Loucy (cell line): ENCODE measurements around the gene SIAH2.

ENCODE experiments used
- H2AFZ ChIP-seq: fragments of 200-600 bp; sonication (generic); 2 replicates; pipeline ENCODE4 v1.6.0; 2016; ENCODE audit warnings: antibody characterized with exemption, mild to moderate bottlenecking, low read length, moderate library complexity
- H3F3A ChIP-seq: fragments of 200-600 bp; 2 replicates; pipeline ENCODE4 v1.6.0; 2016; ENCODE audit warnings: antibody characterized with exemption, low read depth, mild to moderate bottlenecking
- H3K27me3 ChIP-seq: fragments of 200-600 bp; sonication (generic); 2 replicates; pipeline ENCODE4 v1.6.1; 2014; ENCODE audit warnings: low read length, mild to moderate bottlenecking; ENCODE audit not compliant: insufficient read depth, poor library complexity, severe bottlenecking
- H3K36me3 ChIP-seq: fragments of 200-600 bp; sonication (generic); 2 replicates; pipeline ENCODE4 v1.6.1; 2016; ENCODE audit warnings: low read length; ENCODE audit not compliant: insufficient read depth
- H3K4me1 ChIP-seq: fragments of 200-600 bp; sonication (generic); 2 replicates; pipeline ENCODE4 v1.5.1; 2014; ENCODE audit warnings: low read length, mild to moderate bottlenecking; ENCODE audit not compliant: insufficient read depth, poor library complexity, severe bottlenecking
- H3K4me2 ChIP-seq: fragments of 200-600 bp; sonication (generic); 2 replicates; pipeline ENCODE4 v1.6.0; 2014; ENCODE audit warnings: antibody characterized with exemption, low read length, low read depth, mild to moderate bottlenecking; ENCODE audit not compliant: poor library complexity, severe bottlenecking
- H3K4me3 ChIP-seq: fragments of 200-600 bp; sonication (generic); 2 replicates; pipeline ENCODE4 v1.5.1; 2014; ENCODE audit warnings: low read length, mild to moderate bottlenecking, mixed read lengths; ENCODE audit not compliant: poor library complexity, severe bottlenecking
- H3K79me2 ChIP-seq: fragments of 200-600 bp; sonication (generic); 2 replicates; pipeline ENCODE4 v1.6.1; 2014; ENCODE audit warnings: low read length; ENCODE audit not compliant: insufficient read depth
- H3K9ac ChIP-seq: fragments of 200-600 bp; sonication (generic); 2 replicates; pipeline ENCODE4 v1.6.0; 2014; ENCODE audit warnings: mild to moderate bottlenecking, low read depth, low read length, moderate library complexity; ENCODE audit not compliant: poor library complexity, severe bottlenecking
- H3K9me2 ChIP-seq: fragments of 200-600 bp; sonication (generic); replicated peaks from 2 replicates; pipeline ENCODE4 v1.6.1; 2016; ENCODE audit warnings: low read depth, low read length, mixed read lengths
- H3K9me3 ChIP-seq: fragments of 200-600 bp; sonication (generic); 2 replicates; pipeline ENCODE4 v1.6.1; 2014; ENCODE audit warnings: mild to moderate bottlenecking, antibody characterized with exemption, low read length, low read depth; ENCODE audit not compliant: insufficient read depth
- H4K20me1 ChIP-seq: fragments of 200-600 bp; sonication (generic); 2 replicates; pipeline ENCODE4 v1.6.0; 2014; ENCODE audit warnings: antibody characterized with exemption, low read length, mild to moderate bottlenecking; ENCODE audit not compliant: insufficient read depth, poor library complexity, severe bottlenecking
- EZH2phosphoT487 ChIP-seq: fragments of 200-600 bp; IDR thresholded peaks from 2 replicates; pipeline ENCODE4 v1.6.1; 2018; ENCODE audit warnings: antibody characterized with exemption, mild to moderate bottlenecking, moderate library complexity, borderline replicate concordance
- TF ChIP-seq, protein P1 (sequence below): fragments of 200-600 bp; sonication (generic); conservative IDR thresholded peaks from 2 replicates; pipeline ENCODE4 v1.5.1; 2014; ENCODE audit warnings: mild to moderate bottlenecking, antibody characterized with exemption, low read length

The SIAH2 gene

DNA sequence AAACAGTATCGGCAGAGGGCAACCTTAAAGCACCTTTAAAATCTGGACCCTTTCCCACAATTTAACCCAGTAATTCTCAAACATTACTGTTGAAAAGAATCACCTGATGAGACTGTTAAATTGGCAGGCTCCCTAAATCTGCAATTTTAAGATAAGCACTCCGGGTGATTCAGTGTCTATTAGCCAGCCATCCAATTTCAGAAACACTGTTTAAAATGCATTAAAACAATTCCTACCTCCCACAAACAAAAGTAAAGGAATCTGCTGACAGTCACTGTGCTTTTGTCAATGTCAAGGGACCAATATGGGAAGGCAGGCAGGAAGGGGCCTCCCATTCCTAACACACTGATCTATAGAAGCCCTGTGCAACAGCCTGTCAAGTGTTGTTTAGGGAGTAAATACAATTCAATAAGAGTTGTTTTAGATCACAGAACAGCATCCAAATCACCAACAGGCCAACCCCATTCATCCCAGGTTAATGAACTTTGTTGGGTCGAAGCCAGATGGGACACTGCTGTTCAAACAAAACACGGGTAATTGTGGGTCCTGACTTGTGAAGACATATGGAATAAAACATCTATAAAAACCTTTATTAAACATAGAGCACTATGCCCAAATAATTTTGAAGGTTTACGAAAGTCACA is 21.4 kb downstream of the SIAH2 start:
- Histone ChIP-seq H3K4me1 (no peaks in the 10 kb centered on the region), H3K9ac (no peak overlapping the region), H3K79me2 (peaks cover 43% of the 10 kb centered on the region)

DNA sequence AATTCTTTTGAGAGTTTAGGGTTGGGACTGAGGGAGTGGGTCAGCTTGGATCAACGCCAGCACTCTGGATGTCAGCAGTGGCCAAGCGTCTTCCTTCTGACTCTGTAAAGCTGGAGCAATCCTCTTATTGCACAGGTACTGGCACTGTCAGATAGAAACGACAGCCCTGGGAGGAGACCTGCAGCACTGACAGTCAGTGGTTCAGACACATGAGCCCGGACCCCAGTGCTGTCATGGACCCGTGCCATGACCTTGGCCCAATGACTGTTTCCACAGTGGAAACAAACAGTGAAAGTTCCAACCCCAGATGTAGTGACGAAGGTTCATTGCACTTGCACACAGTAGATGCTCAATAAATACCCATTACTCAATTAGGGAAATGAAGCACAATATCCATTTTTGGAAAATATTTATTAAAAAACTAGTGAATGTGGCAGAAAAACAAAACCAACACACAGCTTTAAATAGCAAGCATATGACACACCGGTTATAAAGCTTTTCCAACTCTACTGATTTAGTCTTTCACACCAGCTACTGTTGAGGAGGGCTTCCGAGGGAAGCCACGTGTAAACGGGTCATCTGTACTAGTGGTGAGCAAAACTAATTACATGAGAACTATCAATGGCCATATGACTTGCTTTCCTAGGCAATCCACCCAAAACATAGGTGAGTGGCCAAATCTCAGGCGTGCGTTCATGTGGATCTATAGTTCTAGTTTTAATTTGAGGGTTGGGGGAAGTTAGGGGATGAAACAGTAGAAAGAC is 22.1 kb downstream of the SIAH2 start:
- H3K9me3 ChIP-seq = no peaks in the 10 kb centered on the region
- peaks cover 23% of the 10 kb centered on the region; the same call in 1 of the 2 replicates for H3K36me3 ChIP-seq
- H3K4me1 ChIP-seq = no peaks in the 10 kb centered on the region
- TF ChIP-seq EZH2phosphoT487 = no peak
- TF ChIP-seq, protein P1, sequence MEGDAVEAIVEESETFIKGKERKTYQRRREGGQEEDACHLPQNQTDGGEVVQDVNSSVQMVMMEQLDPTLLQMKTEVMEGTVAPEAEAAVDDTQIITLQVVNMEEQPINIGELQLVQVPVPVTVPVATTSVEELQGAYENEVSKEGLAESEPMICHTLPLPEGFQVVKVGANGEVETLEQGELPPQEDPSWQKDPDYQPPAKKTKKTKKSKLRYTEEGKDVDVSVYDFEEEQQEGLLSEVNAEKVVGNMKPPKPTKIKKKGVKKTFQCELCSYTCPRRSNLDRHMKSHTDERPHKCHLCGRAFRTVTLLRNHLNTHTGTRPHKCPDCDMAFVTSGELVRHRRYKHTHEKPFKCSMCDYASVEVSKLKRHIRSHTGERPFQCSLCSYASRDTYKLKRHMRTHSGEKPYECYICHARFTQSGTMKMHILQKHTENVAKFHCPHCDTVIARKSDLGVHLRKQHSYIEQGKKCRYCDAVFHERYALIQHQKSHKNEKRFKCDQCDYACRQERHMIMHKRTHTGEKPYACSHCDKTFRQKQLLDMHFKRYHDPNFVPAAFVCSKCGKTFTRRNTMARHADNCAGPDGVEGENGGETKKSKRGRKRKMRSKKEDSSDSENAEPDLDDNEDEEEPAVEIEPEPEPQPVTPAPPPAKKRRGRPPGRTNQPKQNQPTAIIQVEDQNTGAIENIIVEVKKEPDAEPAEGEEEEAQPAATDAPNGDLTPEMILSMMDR = no peak
- no peak overlapping the region for H3K9ac ChIP-seq
- no peak overlapping the region for H3K4me3 ChIP-seq
- no peak overlapping the region for H2AFZ ChIP-seq
- H3K79me2 ChIP-seq = peaks cover 36% of the 10 kb centered on the region
- no peaks in the 10 kb centered on the region for H3F3A ChIP-seq
- H3K4me2 ChIP-seq = no peak overlapping the region
- H3K9me2 ChIP-seq = no peaks in the 10 kb centered on the region
- no peaks in the 10 kb centered on the region for H3K27me3 ChIP-seq
- peaks cover 8% of the 10 kb centered on the region for H4K20me1 ChIP-seq

More for the DNA sequence above, 21.4 kb downstream of the SIAH2 start:
- Histone ChIP-seq H3K9me3 (no peaks in the 10 kb centered on the region), H3K36me3 (peaks cover 23% of the 10 kb centered on the region; the same call in 1 of the 2 replicates), H2AFZ (no peak overlapping the region), H3K27me3 (no peaks in the 10 kb centered on the region), H3K4me2 (no peak overlapping the region), H3F3A (no peaks in the 10 kb centered on the region), H3K4me3 (no peak overlapping the region), H3K9me2 (no peaks in the 10 kb centered on the region), H4K20me1 (peaks cover 8% of the 10 kb centered on the region)
- no peak for TF ChIP-seq EZH2phosphoT487
- TF ChIP-seq, protein P1 = no peak

DNA sequence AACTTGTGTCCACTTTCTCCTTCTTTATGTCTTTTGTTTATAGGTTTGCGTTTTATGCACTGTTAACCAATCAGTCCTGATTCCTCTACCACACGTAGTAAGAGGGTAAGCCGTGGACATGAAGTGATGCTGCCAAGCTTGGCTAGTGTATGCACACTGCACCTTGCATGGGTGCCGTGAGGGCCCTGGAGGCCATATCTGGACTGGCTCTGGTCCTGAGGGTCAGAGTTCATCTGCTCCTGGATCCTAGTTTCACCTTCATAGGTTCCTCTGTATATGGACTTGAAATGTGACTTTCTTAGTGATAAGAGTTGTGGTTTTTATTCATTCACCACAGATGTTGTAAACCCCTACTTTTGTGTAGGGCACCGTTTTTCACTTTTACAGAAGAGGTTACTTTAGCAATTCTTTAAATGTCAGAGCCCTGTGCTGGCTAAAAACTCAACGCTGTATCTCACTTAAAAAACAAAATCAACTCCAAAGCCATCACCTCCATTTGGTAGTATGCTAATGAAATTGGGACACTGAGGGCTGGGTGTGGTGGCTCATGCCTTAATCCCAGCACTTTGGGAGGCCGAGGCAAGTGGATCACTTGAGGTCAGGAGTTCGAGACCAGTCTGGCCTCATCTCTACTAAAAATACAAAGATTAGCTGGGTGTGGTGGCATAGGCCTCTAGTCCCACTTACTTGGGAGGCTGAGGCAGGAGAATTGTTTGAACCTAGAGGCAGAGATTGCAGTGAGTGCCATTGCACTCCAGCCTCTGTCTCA is 22.9 kb downstream of the SIAH2 start:
- Histone ChIP-seq H3K79me2 (peaks cover 30% of the 10 kb centered on the region), H3K9me2 (no peaks in the 10 kb centered on the region), H2AFZ (no peak overlapping the region), H3K9me3 (no peaks in the 10 kb centered on the region), H3K36me3 (peaks cover 23% of the 10 kb centered on the region; the same call in 1 of the 2 replicates), H3K4me2 (no peak overlapping the region), H3F3A (no peaks in the 10 kb centered on the region), H3K27me3 (no peaks in the 10 kb centered on the region), H3K4me3 (no peak overlapping the region), H3K9ac (no peak overlapping the region), H4K20me1 (peaks cover 8% of the 10 kb centered on the region), H3K4me1 (no peaks in the 10 kb centered on the region)
- TF ChIP-seq, protein P1 = no peak
- no peak for TF ChIP-seq EZH2phosphoT487
